Neural crest cell (in vitro differentiated cells): ENCODE data around the gene CLEC2D. TPM values are rescaled to one million over a fixed set of nuclear protein-coding genes. Genes with fewer than 3 reads are reported as not detected.

Experiments
- DNase-seq: peaks from one replicate; pipeline ENCODE4 v3.0.0; 2021; ENCODE audit warnings: low read depth, mixed read lengths, low spot score
- H3K27ac Mint-ChIP-seq: one replicate; pipeline ENCODE4 v1.8.0; 2021; ENCODE audit warnings: mild to moderate bottlenecking, mixed read lengths; ENCODE audit not compliant: unreplicated experiment
- H3K27me3 Mint-ChIP-seq: 2 replicates; pipeline ENCODE4 v1.8.0; 2021; ENCODE audit warnings: low read depth, mild to moderate bottlenecking, mixed read lengths
- H3K36me3 Mint-ChIP-seq: 2 replicates; pipeline ENCODE4 v1.8.0; 2021; ENCODE audit warnings: low read depth, mild to moderate bottlenecking, mixed read lengths
- H3K4me1 Mint-ChIP-seq: 2 replicates; pipeline ENCODE4 v1.8.0; 2021; ENCODE audit warnings: mixed read lengths
- H3K4me3 Mint-ChIP-seq: one replicate; pipeline ENCODE4 v1.8.0; 2021; ENCODE audit warnings: mild to moderate bottlenecking, mixed read lengths
- H3K9me3 Mint-ChIP-seq: 2 replicates; pipeline ENCODE4 v1.8.0; 2021; ENCODE audit warnings: mixed read lengths
- total RNA-seq: library from RNA; stranded (reverse); gene quantifications from 2 replicates; pipeline ENCODE4 v1.2.1, GENCODE V29; 2021
- TF ChIP-seq, protein P1 (sequence below): fragments of 200-600 bp; sonication (generic); conservative IDR thresholded peaks from 2 replicates; pipeline ENCODE4 v1.5.0; 2021; ENCODE audit warnings: antibody characterized with exemption, mild to moderate bottlenecking

The CLEC2D gene
- total RNA-seq, 1 donor from 2014 or later = 10.6 TPM

DNA sequence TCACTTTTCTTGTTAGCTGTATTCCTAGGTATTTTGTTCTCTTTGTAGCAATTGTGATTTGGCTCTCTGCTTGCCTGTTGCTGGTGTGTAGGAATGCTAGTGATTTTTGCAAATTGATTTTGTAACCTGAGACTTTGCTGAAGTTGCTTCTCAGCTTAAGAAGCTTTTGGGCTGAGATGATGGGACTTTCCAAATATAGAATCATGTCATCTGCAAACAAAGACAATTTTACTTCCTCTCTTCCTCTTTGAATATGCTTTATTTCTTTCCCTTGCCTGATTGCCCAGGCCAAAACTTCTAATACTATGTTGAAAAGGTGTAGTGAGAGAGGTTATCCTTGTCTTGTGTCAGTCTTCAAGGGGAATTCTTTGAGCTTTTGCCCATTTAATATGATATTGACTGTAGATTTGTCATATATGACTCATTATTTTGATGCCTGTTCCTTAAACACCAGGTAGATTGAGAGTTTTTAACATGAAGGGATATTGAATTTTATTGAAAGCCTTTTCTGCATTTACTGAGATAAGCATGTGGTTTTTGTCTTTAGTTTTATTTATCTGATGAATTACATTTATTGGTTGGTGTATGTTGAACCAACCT, 36.7 kb downstream of the CLEC2D start:
- no peak for DNase-seq
- Mint-ChIP-seq H3K27ac (no peak overlapping the region), H3K36me3 (peaks cover 4% of the 10 kb centered on the region), H3K27me3 (peaks cover 4% of the 10 kb centered on the region), H3K4me3 (no peak overlapping the region), H3K9me3 (peaks cover 17% of the 10 kb centered on the region), H3K4me1 (no peaks in the 10 kb centered on the region)
- TF ChIP-seq, protein P1, sequence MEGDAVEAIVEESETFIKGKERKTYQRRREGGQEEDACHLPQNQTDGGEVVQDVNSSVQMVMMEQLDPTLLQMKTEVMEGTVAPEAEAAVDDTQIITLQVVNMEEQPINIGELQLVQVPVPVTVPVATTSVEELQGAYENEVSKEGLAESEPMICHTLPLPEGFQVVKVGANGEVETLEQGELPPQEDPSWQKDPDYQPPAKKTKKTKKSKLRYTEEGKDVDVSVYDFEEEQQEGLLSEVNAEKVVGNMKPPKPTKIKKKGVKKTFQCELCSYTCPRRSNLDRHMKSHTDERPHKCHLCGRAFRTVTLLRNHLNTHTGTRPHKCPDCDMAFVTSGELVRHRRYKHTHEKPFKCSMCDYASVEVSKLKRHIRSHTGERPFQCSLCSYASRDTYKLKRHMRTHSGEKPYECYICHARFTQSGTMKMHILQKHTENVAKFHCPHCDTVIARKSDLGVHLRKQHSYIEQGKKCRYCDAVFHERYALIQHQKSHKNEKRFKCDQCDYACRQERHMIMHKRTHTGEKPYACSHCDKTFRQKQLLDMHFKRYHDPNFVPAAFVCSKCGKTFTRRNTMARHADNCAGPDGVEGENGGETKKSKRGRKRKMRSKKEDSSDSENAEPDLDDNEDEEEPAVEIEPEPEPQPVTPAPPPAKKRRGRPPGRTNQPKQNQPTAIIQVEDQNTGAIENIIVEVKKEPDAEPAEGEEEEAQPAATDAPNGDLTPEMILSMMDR = no peak

GRCh38 chr12:9707356-9707755, 37.8 kb downstream of the CLEC2D start:
- no peaks in the 10 kb centered on the region for H3K4me1 Mint-ChIP-seq
- H3K4me3 Mint-ChIP-seq = no peak overlapping the region
- DNase-seq = no peak
- peaks cover 2% of the 10 kb centered on the region for H3K27me3 Mint-ChIP-seq
- peaks cover 4% of the 10 kb centered on the region for H3K36me3 Mint-ChIP-seq
- peaks cover 17% of the 10 kb centered on the region for H3K9me3 Mint-ChIP-seq
- H3K27ac Mint-ChIP-seq = no peak overlapping the region
- TF ChIP-seq, protein P1 = no peak

GRCh38 chr12:9707864-9708808, 38.6 kb downstream of the CLEC2D start:
- H3K27me3 Mint-ChIP-seq = peaks cover 2% of the 10 kb centered on the region
- H3K4me1 Mint-ChIP-seq = no peaks in the 10 kb centered on the region
- no peak overlapping the region for H3K4me3 Mint-ChIP-seq
- no peak overlapping the region for H3K27ac Mint-ChIP-seq
- TF ChIP-seq, protein P1 = peak; percentile 94
- H3K36me3 Mint-ChIP-seq = peaks cover 4% of the 10 kb centered on the region
- DNase-seq = peak; percentile 41
- H3K9me3 Mint-ChIP-seq = peaks cover 17% of the 10 kb centered on the region

- no peak overlapping the region for H3K27ac Mint-ChIP-seq
- H3K4me3 Mint-ChIP-seq = no peak overlapping the region
- peaks cover 2% of the 10 kb centered on the region for H3K27me3 Mint-ChIP-seq
- DNase-seq = no peak
- TF ChIP-seq, protein P1 = no peak
- H3K9me3 Mint-ChIP-seq = peaks cover 17% of the 10 kb centered on the region
- H3K4me1 Mint-ChIP-seq = no peaks in the 10 kb centered on the region
- H3K36me3 Mint-ChIP-seq = peaks cover 4% of the 10 kb centered on the region
Observed at GRCh38 chr12:9708853-9709252, 39.3 kb downstream of the CLEC2D start.

- H3K27me3 Mint-ChIP-seq = no peaks in the 10 kb centered on the region
- no peaks in the 10 kb centered on the region for H3K36me3 Mint-ChIP-seq
- H3K9me3 Mint-ChIP-seq = peaks cover 7% of the 10 kb centered on the region
- TF ChIP-seq, protein P1 = no peak
- no peak overlapping the region for H3K27ac Mint-ChIP-seq
- no peaks in the 10 kb centered on the region for H3K4me1 Mint-ChIP-seq
- no peak overlapping the region for H3K4me3 Mint-ChIP-seq
- no peak for DNase-seq
Observed at GRCh38 chr12:9710584-9711375, 41.3 kb downstream of the CLEC2D start.
